ENCODE results near the gene FGD4.

- TF ChIP-seq CTCF (IDR thresholded peaks at IDR 0.05; ENCODE audit: low read depth, low read length) (no peak), POLR2A (IDR thresholded peaks at IDR 0.05; ENCODE audit: extremely low read depth, insufficient read length) (no peak), MAX (IDR thresholded peaks at IDR 0.05; ENCODE audit: low read depth, low read length) (no peak), MYC (IDR thresholded peaks at IDR 0.05; ENCODE audit: low read depth, low read length) (no peak)
Observed at GRCh38 chr12:32369202-32369601, 30.2 kb upstream of the FGD4 start.

Data from NB4 (cell line).